SU-DHL-6 (cell line): ENCODE measurements around the gene TCF4.

Source experiments
- H2AFZ ChIP-seq: fragments of 200-600 bp; sonication (generic); 2 replicates; pipeline ENCODE4 v1.6.1; 2014; ENCODE audit warnings: low read depth, mild to moderate bottlenecking, moderate library complexity, mixed read lengths, antibody characterized with exemption, low read length; ENCODE audit not compliant: severe bottlenecking
- H3F3A ChIP-seq: fragments of 200-600 bp; shearing (Covaris generic); 2 replicates; pipeline ENCODE4 v1.6.0; 2016; ENCODE audit warnings: antibody characterized with exemption, mild to moderate bottlenecking; ENCODE audit not compliant: insufficient read depth
- H3K27ac ChIP-seq: fragments of 200-600 bp; sonication (generic); 2 replicates; pipeline ENCODE4 v1.5.1; 2016; ENCODE audit warnings: low read depth, mild to moderate bottlenecking, low read length, moderate library complexity, mixed read lengths
- H3K27me3 ChIP-seq: fragments of 200-600 bp; sonication (generic), shearing (Covaris generic); 2 replicates; pipeline ENCODE4 v1.6.0; 2014; ENCODE audit warnings: mild to moderate bottlenecking, low read length
- H3K36me3 ChIP-seq: fragments of 200-600 bp; sonication (generic); 2 replicates; pipeline ENCODE4 v1.6.1; 2014; ENCODE audit warnings: mild to moderate bottlenecking, low read length, mixed read lengths
- H3K4me2 ChIP-seq: fragments of 300-600, 200-600 bp; shearing (Covaris generic), sonication (generic); 2 replicates; pipeline ENCODE4 v1.6.0; 2014; ENCODE audit warnings: low read length, low read depth, mild to moderate bottlenecking; ENCODE audit not compliant: poor library complexity, severe bottlenecking
- H3K4me3 ChIP-seq: fragments of 200-600 bp; sonication (generic); 2 replicates; pipeline ENCODE4 v1.5.1; 2014; ENCODE audit warnings: antibody characterized with exemption, low read length, mild to moderate bottlenecking, mixed read lengths; ENCODE audit not compliant: insufficient read depth, poor library complexity, severe bottlenecking
- H3K79me2 ChIP-seq: fragments of 200-600 bp; sonication (generic); 2 replicates; pipeline ENCODE4 v1.6.1; 2014; ENCODE audit warnings: mild to moderate bottlenecking, low read length, moderate library complexity; ENCODE audit not compliant: insufficient read depth
- H3K9ac ChIP-seq: fragments of 200-600 bp; sonication (generic); 2 replicates; pipeline ENCODE4 v1.7.0; 2014; ENCODE audit warnings: mild to moderate bottlenecking, low read length
- H3K9me2 ChIP-seq: fragments of 200-600 bp; sonication (generic); replicated peaks from 2 replicates; pipeline ENCODE4 v1.6.1; 2014; ENCODE audit warnings: low read length; ENCODE audit not compliant: insufficient read depth
- H3K9me3 ChIP-seq: fragments of 200-600 bp; sonication (generic); 2 replicates; pipeline ENCODE4 v1.6.1; 2014; ENCODE audit warnings: low read length, mixed read lengths; ENCODE audit not compliant: insufficient read depth
- H4K20me1 ChIP-seq: fragments of 200-600 bp; sonication (generic); 2 replicates; pipeline ENCODE4 v1.6.1; 2014; ENCODE audit warnings: low read depth, mild to moderate bottlenecking, antibody characterized with exemption, low read length, moderate library complexity, mixed read lengths
- EZH2phosphoT487 ChIP-seq: fragments of 200-600 bp; sonication (generic), shearing (Covaris generic); conservative IDR thresholded peaks from 2 replicates; pipeline ENCODE4 v1.6.1; 2018; ENCODE audit warnings: mild to moderate bottlenecking, antibody characterized with exemption, low read length, moderate library complexity, mixed read lengths
- TF ChIP-seq, protein P1 (sequence below): fragments of 200-600 bp; sonication (generic); IDR thresholded peaks from one replicate; pipeline ENCODE4 v1.5.1; 2017; ENCODE audit warnings: antibody characterized with exemption, mild to moderate bottlenecking, low read length, moderate library complexity; ENCODE audit not compliant: insufficient read depth, poor library complexity, severe bottlenecking

TCF4 gene

GRCh38 chr18:55515214-55515613, 72.8 kb downstream of the TCF4 start:
- Histone ChIP-seq H3K27ac (no peak overlapping the region), H3K9me2 (0 out of 2 replicates have a peak, but pooled peaks cover 4% of the 10 kb centered on the region), H3K4me3 (no peak overlapping the region), H3K79me2 (no peaks in the 10 kb centered on the region), H2AFZ (no peak overlapping the region), H3F3A (no peaks in the 10 kb centered on the region), H3K4me2 (no peak overlapping the region), H3K9me3 (no peaks in the 10 kb centered on the region; the same call in 1 of the 2 replicates), H3K9ac (no peak overlapping the region), H3K27me3 (no peaks in the 10 kb centered on the region), H3K36me3 (no peaks in the 10 kb centered on the region), H4K20me1 (no peaks in the 10 kb centered on the region)
- no peak for TF ChIP-seq EZH2phosphoT487
- TF ChIP-seq, protein P1, sequence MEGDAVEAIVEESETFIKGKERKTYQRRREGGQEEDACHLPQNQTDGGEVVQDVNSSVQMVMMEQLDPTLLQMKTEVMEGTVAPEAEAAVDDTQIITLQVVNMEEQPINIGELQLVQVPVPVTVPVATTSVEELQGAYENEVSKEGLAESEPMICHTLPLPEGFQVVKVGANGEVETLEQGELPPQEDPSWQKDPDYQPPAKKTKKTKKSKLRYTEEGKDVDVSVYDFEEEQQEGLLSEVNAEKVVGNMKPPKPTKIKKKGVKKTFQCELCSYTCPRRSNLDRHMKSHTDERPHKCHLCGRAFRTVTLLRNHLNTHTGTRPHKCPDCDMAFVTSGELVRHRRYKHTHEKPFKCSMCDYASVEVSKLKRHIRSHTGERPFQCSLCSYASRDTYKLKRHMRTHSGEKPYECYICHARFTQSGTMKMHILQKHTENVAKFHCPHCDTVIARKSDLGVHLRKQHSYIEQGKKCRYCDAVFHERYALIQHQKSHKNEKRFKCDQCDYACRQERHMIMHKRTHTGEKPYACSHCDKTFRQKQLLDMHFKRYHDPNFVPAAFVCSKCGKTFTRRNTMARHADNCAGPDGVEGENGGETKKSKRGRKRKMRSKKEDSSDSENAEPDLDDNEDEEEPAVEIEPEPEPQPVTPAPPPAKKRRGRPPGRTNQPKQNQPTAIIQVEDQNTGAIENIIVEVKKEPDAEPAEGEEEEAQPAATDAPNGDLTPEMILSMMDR: no peak

DNA sequence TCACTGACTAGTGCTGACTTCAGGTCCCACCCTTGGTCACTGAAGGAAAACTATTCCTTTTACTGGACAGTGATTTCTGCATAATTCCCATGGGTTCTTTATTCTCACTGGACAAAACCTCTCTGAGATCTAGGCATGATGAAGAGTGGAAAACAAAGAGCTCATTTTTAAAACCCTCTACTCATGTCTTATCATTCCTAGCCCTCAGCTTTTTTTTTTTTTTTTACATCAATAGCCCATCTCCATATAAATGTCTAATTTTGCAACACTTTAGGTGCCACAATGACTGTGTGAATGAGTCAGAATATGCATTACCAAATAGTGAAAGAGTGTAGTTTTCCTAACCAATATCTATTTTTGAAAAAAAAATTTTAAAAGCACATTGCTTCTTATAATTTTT, 74.8 kb downstream of the TCF4 start:
- Histone ChIP-seq H4K20me1 (no peaks in the 10 kb centered on the region), H3K4me2 (no peak overlapping the region), H3K9me3 (no peaks in the 10 kb centered on the region; the same call in 1 of the 2 replicates), H3K79me2 (no peaks in the 10 kb centered on the region), H3K9ac (no peak overlapping the region), H3K9me2 (0 out of 2 replicates have a peak, but pooled peaks cover 4% of the 10 kb centered on the region), H3K4me3 (no peak overlapping the region), H2AFZ (no peak overlapping the region), H3F3A (no peaks in the 10 kb centered on the region), H3K27me3 (no peaks in the 10 kb centered on the region), H3K27ac (no peak overlapping the region), H3K36me3 (no peaks in the 10 kb centered on the region)
- no peak for TF ChIP-seq EZH2phosphoT487
- TF ChIP-seq, protein P1: no peak

GRCh38 chr18:55511277-55511676, 76.7 kb downstream of the TCF4 start:
- TF ChIP-seq, protein P1: no peak
- H3K79me2 ChIP-seq: no peaks in the 10 kb centered on the region
- no peak overlapping the region for H3K9ac ChIP-seq
- H3F3A ChIP-seq: no peaks in the 10 kb centered on the region
- no peak overlapping the region for H3K27ac ChIP-seq
- no peak overlapping the region for H2AFZ ChIP-seq
- no peaks in the 10 kb centered on the region for H3K27me3 ChIP-seq
- no peak overlapping the region for H3K4me3 ChIP-seq
- H4K20me1 ChIP-seq: no peaks in the 10 kb centered on the region
- no peak overlapping the region for H3K4me2 ChIP-seq
- 0 out of 2 replicates have a peak, but pooled peaks cover 4% of the 10 kb centered on the region for H3K9me2 ChIP-seq
- no peaks in the 10 kb centered on the region for H3K36me3 ChIP-seq
- no peaks in the 10 kb centered on the region; the same call in 1 of the 2 replicates for H3K9me3 ChIP-seq
